Heart right ventricle (tissue), 16 donors: ENCODE measurements around the gene ST3GAL4. TPM values are rescaled to one million over a fixed set of nuclear protein-coding genes. Genes with fewer than 3 reads are reported as not detected.

ENCODE experiments used
- ATAC-seq, 8 donors: fragments of 200-7000 bp; cut with Tn5 transposase; one replicate each; pipeline ENCODE4 v1.9.1; 2020; ENCODE audit warnings: mild to moderate bottlenecking in 8 of 8, moderate library complexity in 8 of 8, moderate number of reproducible peaks in 1 of 8
- DNase-seq, 2 donors: peaks; one replicate each; pipeline ENCODE4 v3.0.0-alpha.2; 2020
- H3K27ac ChIP-seq, 10 donors: fragments of 200-600 bp; sonication (generic) in 2 of 10; one replicate each; pipeline versions ENCODE4 v1.5.0 to v1.8.0; 2020 to 2022; ENCODE audit warnings: mild to moderate bottlenecking in 3 of 10
- H3K27me3 ChIP-seq, 7 donors: fragments of 200-600 bp; one replicate each; pipeline ENCODE4 v1.8.0; 2021 to 2022; ENCODE audit warnings: mild to moderate bottlenecking in 2 of 7
- H3K36me3 ChIP-seq, 9 donors: fragments of 200-600 bp; sonication (generic) in 1 of 9; one replicate each; pipeline versions ENCODE4 v1.5.0 to v1.8.0; 2020 to 2022; ENCODE audit warnings: mild to moderate bottlenecking in 2 of 9
- H3K4me1 ChIP-seq, 9 donors: fragments of 200-600 bp; sonication (generic) in 1 of 9; one replicate each; pipeline versions ENCODE4 v1.5.0 to v1.8.0; 2020 to 2022; ENCODE audit warnings: mild to moderate bottlenecking in 4 of 9
- H3K4me3 ChIP-seq, 10 donors: fragments of 200-600 bp; sonication (generic) in 2 of 10; one replicate each; pipeline versions ENCODE4 v1.5.0 to v1.8.0; 2020 to 2022; ENCODE audit warnings: mild to moderate bottlenecking in 7 of 10, moderate library complexity in 2 of 10
- H3K9me3 ChIP-seq, 11 donors: fragments of 200-600 bp in 10 of 11; sonication (generic) in 2 of 11; one replicate each; pipeline versions ENCODE4 v1.5.0 to v1.8.0; 2013 to 2022; ENCODE audit warnings: mild to moderate bottlenecking in 2 of 11, control low read depth in 1 of 11, moderate library complexity in 1 of 11
- CTCF ChIP-seq, 9 donors: fragments of 200-600 bp; sonication (generic) in 2 of 9; IDR thresholded peaks; one replicate each; pipeline versions ENCODE4 v1.5.0 to v1.8.0; 2021 to 2022; ENCODE audit warnings: antibody characterized with exemption in 9 of 9, mild to moderate bottlenecking in 5 of 9, moderate library complexity in 1 of 9
- WGBS, 2 donors: extraction: QIAGEN DNeasy Blood & Tissue Kit; methylation state at CpG; one replicate each; pipeline ENCODE4 v1.1.7; 2013; ENCODE audit warnings: inconsistent platforms in 1 of 2; 5-methylcytosine and 5-hydroxymethylcytosine counted together
- intact Hi-C, 10 donors: fragments of 100-400 bp; cut with DNase I; formaldehyde crosslinking; loops; one replicate each; pipeline versions ENCODE4 v1.11.1 to v1.14.2; 2022
- polyA plus RNA-seq, 2 donors: library from polyadenylated mRNA; stranded (reverse); fragments of 200-250 nt; gene quantifications; one replicate each; pipeline ENCODE4 v1.2.3, GENCODE V29; 2013
- total RNA-seq, 10 donors: library from RNA; stranded (reverse); fragmentation: NEBNext Ultra II Directional in 3 of 10; extraction: Animal tissue kit (Norgen Biotek cat#: 25700) in 3 of 10; gene quantifications; one replicate each; pipeline versions ENCODE4 v1.2.1 to v1.2.4, GENCODE V29; 2021 to 2023
- donor health status: Arrhythmogenic right ventricular cardiomyopathy.
- donor health status: ischemic (EF 13 %, LVEDD 7.1; RV severe dilation, severe dysfunction).
- donor health status: healthy with polysubstance abuse.
- donor health status: DM: no; HTN: yes; CAD: no.
- donor health status: DM: no; HTN: no; CAD: no.
- donor health status: ischemic (EF 25% LVEDD 6.9; RV normal size, moderate dysfunction).
- donor health status: ischemic (EF 25% LVEDD 5.7; RV mildly dilated, moderate dysfunction).
- donor health status: healthy.
- donor health status: DM: yes; HTN: yes; CAD: no.
- donor health status: Ischemic cardiomyopathy.
- donor health status: ischemic (EF 35%, LVEDD 5.7; RV mildly dilated, moderate dysfunction).
- donor health status: nonischemic (EF 11% LVEDD 7.7; RV severe dilation, severe dysfunction).
- donor health status: DM: yes; HTN: yes; CAD: no.
- donor health status: PGD.
- donor health status: ischemic (EF 29% LVEDD 5.4; RV normal size, mild dysfunction).
- donor health status: nonischemic (EF 23%, LVEDD 6.1; RV moderate dilation, normal function).

ST3GAL4 gene
- total and polyA plus RNA-seq, 12 donors = 24.8 to 98.2 (median 44.8) TPM

GRCh38 chr11:126322996-126323395, 32.5 kb upstream of the ST3GAL4 start:
- Histone ChIP-seq H3K4me3 (no peak overlapping the region), H3K27me3 (no peaks in the 10 kb centered on the region), H3K9me3 (no peaks in the 10 kb centered on the region), H3K27ac (no peak overlapping the region), H3K36me3 (peaks cover 0 to 9% (median 0%) of the 10 kb centered on the region in 9 donors), H3K4me1 (peaks cover 10 to 24% (median 22%) of the 10 kb centered on the region in 9 donors)
- TF ChIP-seq CTCF (IDR thresholded peaks at IDR 0.05) = no peak
- WGBS, 2 donors = 95 to 98% methylated on average over 3 of the region's 3 CpGs
- no peak for DNase-seq
- no peak for ATAC-seq
- intact Hi-C loops = loop anchor here in 1 of 10 donors (2.0 kb wide), 1 partner anchor 24 kb away; no protein-coding TSS in a partner anchor

- WGBS, 2 donors = 92 to 93% methylated on average over 17 of the region's 17 CpGs
- ATAC-seq (no peak), DNase-seq (no peak)
- no peaks in the 10 kb centered on the region for H3K27me3 ChIP-seq
- H3K9me3 ChIP-seq = no peaks in the 10 kb centered on the region
- H3K36me3 ChIP-seq = peaks cover 0 to 16% (median 0%) of the 10 kb centered on the region in 9 donors
- no peak overlapping the region for H3K4me3 ChIP-seq
- no peak overlapping the region for H3K27ac ChIP-seq
- peaks cover 0 to 11% (median 9%) of the 10 kb centered on the region in 9 donors for H3K4me1 ChIP-seq
- TF ChIP-seq CTCF (IDR thresholded peaks at IDR 0.05) = no peak
- intact Hi-C loops = no loop called here
These were observed 28.0 kb upstream of the ST3GAL4 start for GRCh38 chr11:126327281-126328000.

DNA sequence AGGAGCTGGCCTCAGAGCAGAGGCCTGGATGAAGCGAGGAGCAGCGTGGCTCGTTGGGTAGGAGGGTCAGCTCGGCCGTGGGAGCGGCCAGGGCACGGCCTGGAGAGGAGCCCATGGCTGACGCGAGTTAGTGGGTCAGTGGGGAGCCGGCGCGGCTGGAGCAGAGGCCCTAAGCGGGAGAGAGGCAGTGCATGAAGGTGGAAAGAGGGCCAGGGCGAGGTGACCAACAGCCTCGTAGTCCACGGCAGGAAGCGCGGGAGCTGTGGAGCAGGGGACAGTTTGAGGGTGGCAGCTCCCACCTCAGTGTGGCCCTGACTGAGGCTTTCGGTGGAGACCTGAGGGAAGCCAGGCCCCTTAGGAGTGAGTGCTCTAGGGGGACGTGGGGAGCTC, 27.5 kb upstream of the ST3GAL4 start:
- intact Hi-C loops = no loop called here
- 92 to 93% methylated on average over 20 of the region's 20 CpGs for WGBS, 2 donors
- H3K36me3 ChIP-seq = peaks cover 0 to 21% (median 0%) of the 10 kb centered on the region in 9 donors
- no peak overlapping the region for H3K4me3 ChIP-seq
- H3K9me3 ChIP-seq = no peaks in the 10 kb centered on the region
- no peak overlapping the region for H3K27ac ChIP-seq
- DNase-seq (no peak), ATAC-seq (no peak)
- TF ChIP-seq CTCF (IDR thresholded peaks at IDR 0.05) = no peak
- no peaks in the 10 kb centered on the region for H3K27me3 ChIP-seq
- H3K4me1 ChIP-seq = peaks cover 0 to 16% (median 12%) of the 10 kb centered on the region in 9 donors

DNA sequence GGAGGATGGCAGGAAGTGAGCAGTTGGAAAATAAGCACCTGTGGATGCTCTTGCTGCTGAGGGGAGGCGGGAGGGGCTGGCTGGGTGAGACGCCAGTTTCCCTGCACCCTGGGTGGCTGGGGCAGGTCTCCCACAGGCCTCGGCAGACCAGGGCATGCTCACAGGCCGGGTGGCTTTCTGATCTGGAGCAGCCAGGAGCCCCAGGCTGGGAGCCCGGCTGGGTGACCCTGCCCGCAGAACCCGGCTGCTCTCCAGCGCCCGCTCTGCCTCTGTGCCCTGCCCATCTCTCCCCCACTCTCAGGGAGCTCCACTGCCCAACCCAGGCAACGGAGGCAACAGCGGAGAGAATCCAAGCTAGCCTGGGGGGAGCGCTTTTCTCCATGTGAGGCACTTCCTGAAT, 27.0 kb upstream of the ST3GAL4 start:
- Histone ChIP-seq H3K27ac (no peak overlapping the region), H3K4me3 (no peak overlapping the region), H3K9me3 (no peaks in the 10 kb centered on the region), H3K27me3 (no peaks in the 10 kb centered on the region), H3K4me1 (peaks cover 0 to 17% (median 12%) of the 10 kb centered on the region in 9 donors), H3K36me3 (peaks cover 0 to 20% (median 0%) of the 10 kb centered on the region in 9 donors)
- DNase-seq (no peak), ATAC-seq (no peak)
- no peak for TF ChIP-seq CTCF (IDR thresholded peaks at IDR 0.05)
- intact Hi-C loops = no loop called here
- WGBS, 2 donors = 96% methylated on average over 12 of the region's 12 CpGs
